Activated CD4-positive, CD25-positive, alpha-beta regulatory T cell (primary cell): ENCODE data around the gene TRIB2.

ENCODE experiments used
- DNase-seq, 4 experiments: peaks; one replicate each; lab custom pipeline; 2025; lab: John Stamatoyannopoulos, UW

The TRIB2 gene

GRCh38 chr2:12742891-12743290, 26.2 kb downstream of the TRIB2 start:
- no peak for DNase-seq

- DNase-seq, result no peak
Measured at GRCh38 chr2:12750166-12750905, 33.6 kb downstream of the TRIB2 start.

GRCh38 chr2:12754643-12755042, 37.9 kb downstream of the TRIB2 start:
- no peak for DNase-seq

GRCh38 chr2:12755384-12755783, 38.6 kb downstream of the TRIB2 start:
- no peak for DNase-seq

- DNase-seq, result no peak
Measured at GRCh38 chr2:12759248-12759647, 42.5 kb downstream of the TRIB2 start.

GRCh38 chr2:12761104-12761503, 44.4 kb downstream of the TRIB2 start:
- no peak for DNase-seq

- no peak for DNase-seq
Measured at GRCh38 chr2:12762337-12762736, 45.6 kb downstream of the TRIB2 start.

- no peak for DNase-seq
Measured at GRCh38 chr2:12762976-12763375, 46.2 kb downstream of the TRIB2 start.

- DNase-seq, result no peak
Measured at GRCh38 chr2:12763486-12763885, 46.8 kb downstream of the TRIB2 start.

- DNase-seq, result no peak
Measured at GRCh38 chr2:12764075-12764730, 47.5 kb downstream of the TRIB2 start.

GRCh38 chr2:12764849-12765605, 48.3 kb downstream of the TRIB2 start:
- DNase-seq, result no peak

GRCh38 chr2:12766421-12766879, 49.7 kb downstream of the TRIB2 start:
- DNase-seq, result no peak

- no peak for DNase-seq
Measured at GRCh38 chr2:12767541-12767940, 50.8 kb downstream of the TRIB2 start.

GRCh38 chr2:12767996-12768624, 51.4 kb downstream of the TRIB2 start:
- no peak for DNase-seq

GRCh38 chr2:12769492-12770105, 52.9 kb downstream of the TRIB2 start:
- DNase-seq, result no peak

GRCh38 chr2:12770300-12770968, 53.7 kb downstream of the TRIB2 start:
- no peak for DNase-seq

- no peak for DNase-seq
Measured at GRCh38 chr2:12771154-12771553, 54.4 kb downstream of the TRIB2 start.

GRCh38 chr2:12773586-12774394, 57.1 kb downstream of the TRIB2 start:
- no peak for DNase-seq

- DNase-seq, result no peak
Measured at GRCh38 chr2:12774395-12774727, 57.6 kb downstream of the TRIB2 start.

- DNase-seq, result no peak
Measured at GRCh38 chr2:12776521-12776961, 59.8 kb downstream of the TRIB2 start.

GRCh38 chr2:12778369-12778768, 61.6 kb downstream of the TRIB2 start:
- DNase-seq, result no peak
